CD14-positive monocyte (primary cell): ENCODE measurements around the gene XIRP2. TPM values are rescaled to one million over a fixed set of nuclear protein-coding genes. Genes with fewer than 3 reads are reported as not detected.

ENCODE experiments used
- DNase-seq, 3 donors: peaks; one replicate each; pipeline ENCODE4 v3.0.0-alpha.2; 2011 to 2022
- H2AFZ ChIP-seq: 2 replicates; pipeline ENCODE4 v1.6.0; 2012; ENCODE audit warnings: mild to moderate bottlenecking, low read depth, low read length, inconsistent platforms; ENCODE audit not compliant: insufficient read depth, poor library complexity, severe bottlenecking
- H3K27ac ChIP-seq, 2 donors: 1 replicate in 1 of 2; 2 replicates in 1 of 2; pipeline ENCODE4 v1.5.1; 2012 to 2013; ENCODE audit warnings: low read length in 2 of 2, control low read depth in 1 of 2, inconsistent platforms in 1 of 2, low read depth in 1 of 2, mild to moderate bottlenecking in 1 of 2
- H3K27me3 ChIP-seq, 2 donors: one replicate each; pipeline versions ENCODE4 v1.6.0 to v1.6.1; 2011 to 2013; ENCODE audit warnings: low read length in 2 of 2; ENCODE audit not compliant: control insufficient read depth in 2 of 2, insufficient read depth in 2 of 2
- H3K36me3 ChIP-seq, 2 donors: replicated peaks in 1 of 2; 1 replicate in 1 of 2; 2 replicates in 1 of 2; pipeline versions ENCODE4 v1.5.1 to v1.6.1; 2012 to 2013; ENCODE audit warnings: low read length in 2 of 2, control low read depth in 1 of 2, inconsistent platforms in 1 of 2, mild to moderate bottlenecking in 1 of 2; ENCODE audit not compliant: insufficient read depth in 2 of 2, control insufficient read depth in 1 of 2
- H3K4me1 ChIP-seq, 2 donors: 1 replicate in 1 of 2; 2 replicates in 1 of 2; pipeline versions ENCODE4 v1.5.1 to v1.6.1; 2012 to 2013; ENCODE audit warnings: low read length in 2 of 2, control low read depth in 1 of 2, inconsistent platforms in 1 of 2, mild to moderate bottlenecking in 1 of 2, moderate library complexity in 1 of 2; ENCODE audit not compliant: insufficient read depth in 2 of 2, control insufficient read depth in 1 of 2
- H3K4me2 ChIP-seq: replicated peaks from 2 replicates; pipeline ENCODE3; 2012; ENCODE audit warnings: low read length, moderate library complexity, mild to moderate bottlenecking; ENCODE audit not compliant: poor library complexity, severe bottlenecking; ENCODE audit errors: extremely low read depth
- H3K4me3 ChIP-seq, 3 experiments: fragments of 200-600 bp in 1 of 3; sonication (generic) in 1 of 3; replicated peaks in 1 of 3; 1 replicate in 2 of 3; 2 replicates in 1 of 3; pipeline ENCODE4 v1.5.1; 2011 to 2013; ENCODE audit warnings: low read length in 3 of 3, mild to moderate bottlenecking in 3 of 3, control low read depth in 2 of 3, low read depth in 2 of 3, inconsistent platforms in 1 of 3, moderate library complexity in 1 of 3
- H3K79me2 ChIP-seq: 2 replicates; pipeline ENCODE4 v1.6.0; 2012; ENCODE audit warnings: mild to moderate bottlenecking, control low read depth, inconsistent platforms, low read length, moderate library complexity; ENCODE audit not compliant: insufficient read depth
- H3K9ac ChIP-seq: 2 replicates; pipeline ENCODE4 v1.6.0; 2017; ENCODE audit warnings: low read length, mild to moderate bottlenecking; ENCODE audit not compliant: insufficient read depth, poor library complexity, severe bottlenecking
- H3K9me3 ChIP-seq, 2 donors: replicated peaks in 1 of 2; 1 replicate in 1 of 2; 2 replicates in 1 of 2; pipeline versions ENCODE4 v1.5.1 to v1.6.1; 2012 to 2013; ENCODE audit warnings: low read length in 2 of 2, control low read depth in 1 of 2; ENCODE audit not compliant: control insufficient read depth in 1 of 2, insufficient read depth in 1 of 2
- H4K20me1 ChIP-seq: 2 replicates; pipeline ENCODE4 v1.6.0; 2012; ENCODE audit warnings: mild to moderate bottlenecking, low read length, control low read depth, moderate library complexity; ENCODE audit not compliant: insufficient read depth
- H3K27ac Mint-ChIP-seq, 7 donors: one replicate each; pipeline ENCODE4 v1.8.0; 2020; ENCODE audit warnings: mild to moderate bottlenecking in 7 of 7, mixed read lengths in 7 of 7, moderate library complexity in 6 of 7, inconsistent platforms in 2 of 7
- H3K27me3 Mint-ChIP-seq, 3 donors: one replicate each; pipeline ENCODE4 v1.8.0; 2021 to 2022; ENCODE audit warnings: low read depth in 3 of 3, mild to moderate bottlenecking in 3 of 3, mixed read lengths in 3 of 3, moderate library complexity in 3 of 3, inconsistent platforms in 1 of 3
- H3K36me3 Mint-ChIP-seq, 2 donors: one replicate each; pipeline ENCODE4 v1.8.0; 2020; ENCODE audit warnings: mixed read lengths in 2 of 2, inconsistent platforms in 1 of 2, mild to moderate bottlenecking in 1 of 2
- H3K4me1 Mint-ChIP-seq: one replicate; pipeline ENCODE4 v1.8.0; 2020; ENCODE audit warnings: mild to moderate bottlenecking, mixed read lengths
- H3K4me3 Mint-ChIP-seq, 2 donors: one replicate each; pipeline ENCODE4 v1.8.0; 2020; ENCODE audit warnings: mild to moderate bottlenecking in 2 of 2, mixed read lengths in 2 of 2, moderate library complexity in 1 of 2
- H3K9me3 Mint-ChIP-seq, 7 donors: one replicate each; pipeline ENCODE4 v1.8.0; 2020 to 2022; ENCODE audit warnings: mixed read lengths in 7 of 7, mild to moderate bottlenecking in 6 of 7, moderate library complexity in 6 of 7, inconsistent platforms in 2 of 7
- CTCF ChIP-seq: fragments of 200-600 bp; IDR thresholded peaks from one replicate; pipeline ENCODE4 v1.8.0; 2022; ENCODE audit warnings: antibody characterized with exemption, mild to moderate bottlenecking
- WGBS: methylation state at CpG from one replicate; pipeline ENCODE4 v1.1.5; 2013; ENCODE audit warnings: missing lambda C conversion rate; ENCODE audit not compliant: insufficient coverage; 5-methylcytosine and 5-hydroxymethylcytosine counted together
- intact Hi-C, 2 donors: fragments of 100-400 bp; cut with micrococcal nuclease; formaldehyde crosslinking; loops; one replicate each; pipeline versions ENCODE4 v1.15.0 to v1.15.1; 2023
- polyA plus RNA-seq, 3 donors: library from polyadenylated mRNA; depleted of rRNA in 1 of 3; unstranded in 2 of 3; stranded (reverse) in 1 of 3; fragments of 300-500 nt in 2 of 3; fragments of >200 nt in 1 of 3; fragmentation: Illumina TruSeq in 2 of 3; gene quantifications; 1 replicate in 2 of 3; 2 replicates in 1 of 3; pipeline ENCODE4 v1.2.3, GENCODE V29; 2012 to 2021

XIRP2 gene
- polyA plus RNA-seq, 3 donors = not detected

- H3K27me3 Mint-ChIP-seq = no peaks in the 10 kb centered on the region
- Histone ChIP-seq H4K20me1 (no peaks in the 10 kb centered on the region), H3K4me3 (no peak overlapping the region), H3K9ac (no peak overlapping the region), H3K9me3 (no peaks in the 10 kb centered on the region), H3K79me2 (no peaks in the 10 kb centered on the region), H3K36me3 (no peaks in the 10 kb centered on the region), H3K27ac (no peak overlapping the region), H3K27me3 (no peaks in the 10 kb centered on the region), H3K4me2 (no peak overlapping the region), H2AFZ (no peak overlapping the region), H3K4me1 (no peaks in the 10 kb centered on the region)
- intact Hi-C loops = no loop called here
- no peak overlapping the region for H3K4me3 Mint-ChIP-seq
- peaks cover 0 to 6% (median 0%) of the 10 kb centered on the region in 7 donors for H3K9me3 Mint-ChIP-seq
- no peak for TF ChIP-seq CTCF
- no peaks in the 10 kb centered on the region for H3K36me3 Mint-ChIP-seq
- no peak for DNase-seq
- no peak overlapping the region for H3K27ac Mint-ChIP-seq
- 100% methylated on average over 3 of the region's 4 CpGs for WGBS
- H3K4me1 Mint-ChIP-seq = no peaks in the 10 kb centered on the region
These were observed 349.2 kb downstream of the XIRP2 start for GRCh38 chr2:167237478-167237877.

- TF ChIP-seq CTCF = no peak
- H2AFZ ChIP-seq = no peak overlapping the region
- Mint-ChIP-seq H3K4me1 (no peaks in the 10 kb centered on the region), H3K4me3 (no peak overlapping the region), H3K27me3 (no peaks in the 10 kb centered on the region), H3K27ac (no peak overlapping the region), H3K36me3 (no peaks in the 10 kb centered on the region), H3K9me3 (peaks cover 0 to 6% (median 0%) of the 10 kb centered on the region in 7 donors)
- intact Hi-C loops = no loop called here
- H3K9ac ChIP-seq = no peak overlapping the region
- no peaks in the 10 kb centered on the region for H3K27me3 ChIP-seq
- H4K20me1 ChIP-seq = no peaks in the 10 kb centered on the region
- DNase-seq = no peak
- H3K9me3 ChIP-seq = no peaks in the 10 kb centered on the region
- H3K4me3 ChIP-seq = no peak overlapping the region
- H3K36me3 ChIP-seq = no peaks in the 10 kb centered on the region
- H3K4me1 ChIP-seq = no peaks in the 10 kb centered on the region
- no CpG with 5 or more reads among the region's 1 CpG for WGBS
- no peak overlapping the region for H3K27ac ChIP-seq
- H3K79me2 ChIP-seq = no peaks in the 10 kb centered on the region
- H3K4me2 ChIP-seq = no peak overlapping the region
These were observed 352.4 kb downstream of the XIRP2 start for GRCh38 chr2:167240671-167241070.
